ENCODE results near the gene KIF23.

- TF ChIP-seq CTCF (IDR thresholded peaks at IDR 0.05; ENCODE audit: low read length) (no peak), EZH2 (optimal IDR thresholded peaks at IDR 0.05; ENCODE audit: low read depth, low read length) (no peak), EZH2phosphoT487 (IDR thresholded peaks at IDR 0.05; ENCODE audit: low read length) (no peak)
Observed at GRCh38 chr15:69434679-69435078, 20.5 kb downstream of the KIF23 start.

Data from MM.1S (cell line).